Colon (tissue), 2 donors: Measurements from ENCODE around the gene OPCML.

ENCODE experiments used
- FAIRE-seq: peaks from 2 replicates; lab custom pipeline; 2012; peaks lifted over from hg19 to GRCh38; lab: Jason Lieb, UNC
- donor health status: control.
- donor health status: control.

The OPCML gene

DNA sequence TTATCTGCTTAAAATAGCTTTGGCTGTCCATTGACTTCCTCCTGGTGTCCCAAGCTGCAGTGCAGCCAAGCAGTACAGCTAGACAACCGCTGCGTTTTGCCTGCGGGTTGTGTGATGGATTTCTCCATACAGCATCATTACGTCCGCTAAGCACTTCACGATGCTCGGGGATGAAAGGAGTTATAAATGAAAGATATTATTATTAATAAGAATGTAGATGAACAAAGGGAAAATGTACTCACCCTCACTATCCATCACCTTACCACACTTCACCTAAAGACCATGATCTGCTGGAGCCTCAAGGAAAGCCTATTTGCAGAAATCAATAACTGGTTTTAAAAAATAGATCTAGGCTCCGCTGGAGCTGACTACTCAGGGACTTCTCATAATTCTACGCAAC is 509.1 kb downstream of the OPCML start:
- no peak for FAIRE-seq

DNA sequence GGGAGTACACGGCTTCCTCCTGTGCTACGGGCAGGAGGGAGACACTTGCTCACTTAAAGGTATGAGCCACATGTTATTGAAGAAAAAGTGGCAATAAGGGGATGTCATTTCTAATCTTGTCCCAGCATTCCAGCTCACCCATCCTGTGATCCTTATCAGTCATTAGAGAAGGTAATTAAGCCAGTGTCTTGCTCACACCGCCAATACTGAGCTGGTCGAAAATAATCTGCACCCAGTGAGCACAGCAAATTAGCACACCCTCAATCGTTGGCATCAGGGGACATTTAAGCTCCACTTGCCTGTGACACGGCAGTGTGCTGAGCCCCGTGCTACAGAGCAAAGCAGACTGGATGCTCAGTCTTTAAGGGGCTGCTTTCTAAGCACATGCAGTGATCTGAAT is 510.7 kb downstream of the OPCML start:
- no peak for FAIRE-seq

DNA sequence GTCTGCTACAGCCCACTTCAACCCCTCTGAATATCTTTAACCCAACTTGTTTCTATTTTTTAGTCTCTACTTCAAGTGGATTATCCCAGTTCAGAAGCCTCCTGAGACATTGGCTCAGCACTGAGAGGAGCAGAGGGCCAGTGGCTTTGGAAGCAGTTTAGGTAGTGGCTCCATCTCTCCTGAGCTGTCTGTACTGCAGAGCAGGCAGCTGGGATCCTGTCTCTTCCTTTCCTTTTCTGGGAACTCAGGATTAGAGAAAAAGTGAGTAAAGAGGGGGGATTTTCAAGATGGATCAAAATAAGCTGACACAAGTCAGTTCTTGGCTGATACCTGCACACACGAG is 512.0 kb downstream of the OPCML start:
- no peak for FAIRE-seq

DNA sequence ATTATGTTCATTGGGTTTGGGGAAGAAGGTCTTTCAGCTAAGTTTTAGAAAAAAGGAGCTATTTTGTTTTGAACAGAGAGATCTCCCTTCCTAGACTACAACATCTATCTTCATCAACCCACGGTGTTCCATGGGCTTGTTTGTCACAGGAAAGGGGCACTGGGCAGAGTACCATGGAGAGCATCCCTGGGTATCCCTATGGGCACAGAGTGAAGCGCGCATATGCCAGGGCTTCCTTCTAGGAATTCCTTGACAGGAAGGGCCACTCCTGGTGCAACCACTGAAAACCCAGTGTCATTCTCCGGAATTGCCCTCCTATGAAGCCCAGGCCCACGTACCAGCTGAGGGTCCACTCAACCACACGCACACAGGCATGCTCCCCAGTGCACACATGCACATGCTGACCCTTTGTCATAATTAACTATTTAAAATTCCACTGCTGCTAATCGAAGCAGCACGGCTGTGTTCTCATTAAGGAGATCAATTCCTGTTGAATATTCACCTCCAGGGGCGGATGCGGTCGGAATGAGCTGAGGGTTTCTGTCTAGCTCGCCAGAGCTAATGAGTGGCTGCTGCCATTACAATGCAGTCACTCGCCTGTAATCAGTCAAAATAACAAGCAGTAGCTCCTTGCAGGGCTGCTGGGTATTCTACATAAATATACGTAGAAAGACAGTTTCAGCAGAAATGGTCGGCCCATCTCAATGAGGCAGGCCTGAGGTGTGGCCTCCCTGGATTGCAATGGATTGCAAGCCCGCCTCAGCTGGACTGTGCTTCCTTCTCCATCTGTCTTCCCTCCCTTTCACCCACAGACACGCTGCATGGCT is 512.5 kb downstream of the OPCML start:
- FAIRE-seq = no peak

DNA sequence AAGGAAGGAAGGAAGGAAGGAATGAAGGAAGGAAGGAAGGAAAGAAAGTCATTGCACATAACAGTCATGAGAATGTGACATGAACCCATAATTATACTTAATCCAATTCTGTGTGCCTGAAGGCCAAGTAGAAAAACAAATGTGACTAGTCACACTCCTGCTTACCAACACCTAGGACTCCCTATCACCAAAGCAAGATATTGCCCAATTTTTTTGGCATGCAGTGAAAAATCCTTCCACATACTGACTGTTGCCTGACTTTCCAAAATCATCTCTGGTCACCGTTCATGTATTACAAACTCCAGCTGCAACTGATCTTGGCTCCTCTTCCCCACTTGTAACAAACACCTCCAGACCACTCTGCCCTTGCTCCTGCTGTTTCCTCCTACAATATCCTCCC is 516.8 kb downstream of the OPCML start:
- FAIRE-seq = no peak

DNA sequence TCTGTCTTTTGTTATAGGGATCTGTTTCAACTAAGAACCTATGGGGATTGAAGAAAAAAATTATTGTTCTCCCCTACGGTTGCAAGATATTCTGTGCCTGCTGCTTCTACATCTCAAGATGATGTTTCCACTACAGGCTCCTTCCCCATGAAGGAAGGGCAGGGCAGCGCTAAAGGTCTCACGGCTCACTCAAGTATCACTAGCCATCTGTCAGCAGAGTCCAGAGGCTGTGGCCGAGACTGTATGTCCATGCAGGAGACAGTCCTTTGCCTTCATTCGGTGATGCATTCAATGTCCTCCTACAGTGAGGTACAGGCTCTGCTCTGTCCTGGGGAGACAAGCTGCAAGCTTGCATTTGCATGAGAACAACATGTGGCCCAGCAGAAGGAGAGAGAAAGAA is 518.0 kb downstream of the OPCML start:
- no peak for FAIRE-seq

DNA sequence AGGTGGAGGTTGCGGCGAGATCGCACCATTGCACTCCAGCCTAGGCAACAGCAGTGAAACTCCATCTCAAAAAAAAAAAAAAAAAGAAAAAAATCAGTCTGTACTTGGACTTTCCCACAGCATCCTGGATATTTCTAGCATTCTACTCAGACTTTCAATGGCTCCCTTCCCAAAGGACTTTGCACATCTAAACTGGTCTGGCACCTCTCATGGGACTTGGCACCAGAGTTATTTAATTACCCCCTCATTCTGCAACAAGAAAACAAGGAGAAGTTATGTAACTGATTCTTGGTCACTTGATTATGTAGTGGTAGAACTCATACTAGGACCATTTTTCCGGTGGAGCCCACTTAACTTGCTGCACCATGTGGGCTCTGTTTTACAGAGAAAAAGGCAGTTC is 519.5 kb downstream of the OPCML start:
- no peak for FAIRE-seq

DNA sequence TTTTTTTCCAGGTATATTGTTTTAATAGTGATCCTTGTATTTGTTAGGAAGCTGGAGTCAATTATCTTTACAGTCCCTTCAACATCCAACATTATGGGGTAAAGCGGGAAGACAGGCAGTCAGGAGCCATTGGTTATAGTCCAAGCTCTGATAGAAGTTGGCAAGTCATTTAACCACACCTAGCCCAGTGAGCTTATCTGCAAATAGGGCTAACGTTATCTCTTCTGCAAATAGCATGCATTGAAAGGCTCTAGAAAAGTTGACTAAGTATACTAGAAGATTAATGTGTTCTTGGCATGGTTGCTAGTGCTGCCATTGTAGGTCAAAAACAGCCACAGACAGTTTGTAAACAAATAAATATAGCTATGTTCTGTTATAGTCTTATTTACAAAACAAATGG is 520.7 kb downstream of the OPCML start:
- no peak for FAIRE-seq

DNA sequence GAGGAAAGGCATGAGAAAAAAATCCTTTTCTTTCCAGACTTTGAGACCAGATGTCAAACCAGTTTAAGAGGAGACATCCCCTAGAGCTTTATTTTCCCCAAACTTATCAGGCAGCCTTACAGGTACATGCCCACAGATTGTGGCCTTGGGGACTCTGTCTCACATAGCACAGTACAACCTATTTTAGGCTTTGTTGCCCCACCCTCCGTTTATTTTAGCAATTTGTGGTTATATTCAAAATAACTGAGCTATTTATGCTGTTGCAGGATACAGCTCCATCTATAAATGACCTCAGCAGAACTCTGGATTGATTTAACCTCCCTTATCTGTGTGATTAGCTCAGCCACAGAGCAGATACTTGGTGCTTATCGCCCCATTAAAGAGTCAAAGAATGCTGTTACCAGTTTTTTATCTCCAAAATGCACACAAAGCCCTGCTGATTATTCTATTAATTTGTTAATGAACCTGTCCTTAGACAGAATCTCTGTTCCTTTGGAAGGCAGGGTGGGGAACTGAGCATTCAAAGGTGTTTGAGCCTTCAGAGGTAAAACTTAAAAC is 525.2 kb downstream of the OPCML start:
- no peak for FAIRE-seq

DNA sequence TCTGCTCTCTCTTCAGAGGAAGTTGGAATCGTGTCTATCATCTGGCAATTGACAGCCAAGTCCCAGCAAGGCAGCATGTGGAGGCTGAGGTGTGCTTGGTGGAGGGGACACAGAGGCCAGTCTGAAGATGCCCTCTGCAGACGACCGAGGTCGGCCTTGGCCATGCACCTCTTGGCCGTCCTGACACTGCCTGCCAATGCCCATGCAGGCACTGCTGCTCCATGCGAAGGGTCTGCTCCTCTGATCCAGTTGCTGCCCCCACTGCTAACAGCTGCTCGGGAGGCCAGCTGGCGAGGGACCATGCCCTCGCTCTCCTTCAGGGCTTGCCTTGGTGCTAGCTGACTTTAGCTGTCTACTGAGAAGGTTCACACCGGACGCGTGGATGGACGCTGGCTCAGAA is 527.9 kb downstream of the OPCML start:
- FAIRE-seq = no peak

DNA sequence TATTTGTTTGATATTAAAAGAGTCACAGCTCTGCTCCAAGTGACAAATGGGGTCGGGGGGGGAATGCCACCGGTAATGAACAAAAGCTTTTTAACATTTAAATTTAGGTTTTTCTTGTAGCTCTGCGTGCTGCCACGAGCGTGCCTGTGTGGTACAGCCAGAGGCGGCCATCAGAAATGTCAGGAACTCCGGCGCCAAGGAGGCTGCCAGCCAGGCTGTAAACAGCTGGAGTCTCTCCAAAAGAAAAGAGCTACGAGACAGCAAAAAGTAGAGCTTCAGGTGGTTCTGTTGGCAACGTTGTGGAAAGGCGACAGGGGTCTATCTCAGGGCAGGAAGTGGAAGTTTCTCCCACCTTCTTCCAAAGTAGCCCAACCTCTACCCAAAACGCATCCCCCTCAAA is 532.8 kb downstream of the OPCML start:
- FAIRE-seq = no peak

DNA sequence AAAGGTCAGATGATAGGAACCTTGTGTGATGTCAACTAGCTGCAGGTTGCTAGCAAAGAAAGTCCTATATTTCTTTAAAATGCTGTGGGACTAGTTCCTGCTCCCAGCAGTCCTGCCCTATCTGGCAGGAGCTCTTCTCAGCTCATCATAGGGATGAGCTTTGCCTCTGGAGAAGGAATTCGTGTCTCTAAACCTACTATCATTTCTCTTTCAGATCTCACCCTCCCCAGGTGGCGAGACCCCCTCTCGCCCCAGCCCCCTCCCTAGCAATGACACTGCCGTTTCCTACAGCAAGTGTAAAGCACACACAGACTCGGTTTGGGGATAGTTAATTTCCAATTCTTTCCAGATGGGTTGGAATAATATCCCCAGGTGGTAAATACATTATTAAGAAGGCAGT is 533.3 kb downstream of the OPCML start:
- FAIRE-seq = no peak

DNA sequence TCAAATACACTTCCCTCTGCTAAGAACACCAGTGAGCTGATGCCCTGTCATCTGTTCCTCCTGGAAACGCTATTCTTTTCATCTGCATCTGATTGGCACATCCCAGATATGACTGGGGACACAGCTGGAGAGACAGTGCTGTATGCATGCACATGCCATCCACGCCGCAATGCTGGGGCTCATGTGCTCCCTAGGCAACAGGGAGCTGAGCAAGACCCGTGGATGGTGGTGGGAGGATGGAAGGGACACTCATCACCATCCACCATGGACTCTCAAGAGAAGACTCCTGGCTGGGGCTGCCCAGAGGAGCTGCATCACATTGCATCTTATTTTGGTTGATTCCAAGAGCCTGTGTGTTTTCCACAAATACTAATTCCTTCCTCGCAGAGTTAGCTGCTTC is 534.9 kb downstream of the OPCML start:
- FAIRE-seq = no peak

DNA sequence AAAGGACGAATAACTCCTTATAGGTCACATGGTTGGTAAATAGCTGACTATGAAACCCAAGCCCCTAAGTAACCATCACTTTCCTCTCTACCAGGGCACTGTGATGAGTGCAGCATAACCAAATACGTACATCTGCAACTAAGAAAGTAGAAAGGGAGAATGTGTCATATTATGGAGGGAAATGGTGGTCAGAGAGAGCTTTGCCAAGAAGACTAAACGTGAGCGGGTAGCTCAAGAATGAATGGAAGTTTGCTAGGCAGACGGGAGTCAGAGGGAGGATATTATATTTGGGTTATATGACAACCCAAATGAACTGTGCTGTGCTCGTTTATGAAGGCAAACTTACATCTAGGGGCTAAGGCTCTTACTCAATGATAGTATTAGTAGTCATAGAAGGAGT is 537.3 kb downstream of the OPCML start:
- FAIRE-seq = no peak

DNA sequence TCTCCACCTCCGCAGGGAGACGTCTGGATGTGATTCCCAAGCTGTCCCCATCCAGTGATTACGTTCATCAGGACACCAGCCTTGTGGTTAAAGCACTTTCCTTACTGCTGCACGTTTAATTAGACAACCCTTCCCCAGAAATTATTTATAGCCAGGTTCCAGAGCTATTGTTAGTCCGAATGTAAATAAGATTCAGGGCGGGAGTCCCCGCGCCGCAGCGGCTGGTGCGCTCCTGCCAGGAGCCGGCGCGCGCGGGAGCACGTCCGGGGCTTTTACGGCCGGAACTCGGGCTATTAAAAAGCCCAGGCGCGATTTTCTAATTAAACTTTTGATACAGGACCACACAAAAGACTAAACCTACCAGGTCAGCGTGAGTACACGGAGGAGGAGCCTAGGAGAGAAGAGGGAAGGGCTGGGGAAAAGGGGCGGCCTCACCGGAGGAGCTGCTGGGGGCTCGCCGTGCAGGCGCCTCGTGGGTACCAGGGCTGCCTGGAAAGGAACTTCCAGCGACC is 538.3 kb downstream of the OPCML start:
- FAIRE-seq = no peak

DNA sequence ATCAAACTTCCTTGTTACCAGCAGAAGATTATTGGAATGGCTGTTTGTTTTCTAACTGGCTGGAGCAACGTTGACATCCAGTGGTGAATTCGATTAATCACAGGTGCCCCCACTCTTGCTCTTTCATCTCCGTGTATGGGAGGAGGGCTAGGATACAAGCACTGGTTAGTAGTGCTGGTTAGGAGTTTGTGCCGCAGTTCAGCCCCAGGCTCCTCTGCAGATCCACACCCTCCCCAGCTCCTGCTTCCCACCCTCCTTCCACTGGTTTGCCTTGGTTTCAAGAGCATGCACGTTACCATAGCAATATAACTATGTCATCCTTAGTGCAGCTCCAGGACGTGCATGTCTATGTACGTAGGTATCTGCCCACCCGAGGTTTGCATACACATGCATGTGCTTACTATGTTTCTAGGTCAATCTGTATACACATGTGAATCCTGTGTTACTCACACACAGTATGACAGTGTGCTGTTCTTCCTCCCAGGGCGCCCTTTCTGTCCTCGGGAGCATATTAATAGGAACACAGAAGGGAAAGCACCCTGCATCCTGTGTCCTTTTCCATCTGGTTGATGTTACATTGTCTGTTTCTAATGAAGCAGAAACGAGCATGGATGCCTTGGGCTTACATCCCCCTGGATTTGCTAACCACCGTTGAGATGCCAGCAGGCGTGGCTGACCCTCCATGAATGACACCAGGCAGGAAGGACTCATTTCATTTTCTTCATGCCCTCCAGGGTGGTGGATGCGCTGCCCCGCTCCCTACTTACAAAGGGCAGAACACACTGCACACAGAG is 539.3 kb downstream of the OPCML start:
- FAIRE-seq = no peak

DNA sequence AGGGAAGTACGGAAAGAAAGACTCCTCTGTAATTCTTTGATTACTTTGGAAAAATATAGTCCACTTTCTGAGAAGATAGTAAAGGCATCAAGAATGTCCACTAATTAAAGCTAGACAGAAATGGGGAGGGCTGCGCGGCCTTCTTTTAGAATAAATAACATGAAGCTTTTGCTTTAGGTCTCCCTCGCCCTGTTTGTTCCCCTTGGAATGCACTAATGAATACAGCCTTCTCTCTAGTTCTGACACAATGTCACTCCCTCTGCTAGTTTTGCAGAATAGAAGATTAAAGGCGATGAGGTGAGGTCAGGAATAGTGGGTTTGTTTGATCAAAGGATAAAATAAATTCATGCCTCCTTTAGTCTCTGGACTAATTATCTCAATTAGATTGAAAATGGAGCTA is 543.9 kb downstream of the OPCML start:
- no peak for FAIRE-seq

DNA sequence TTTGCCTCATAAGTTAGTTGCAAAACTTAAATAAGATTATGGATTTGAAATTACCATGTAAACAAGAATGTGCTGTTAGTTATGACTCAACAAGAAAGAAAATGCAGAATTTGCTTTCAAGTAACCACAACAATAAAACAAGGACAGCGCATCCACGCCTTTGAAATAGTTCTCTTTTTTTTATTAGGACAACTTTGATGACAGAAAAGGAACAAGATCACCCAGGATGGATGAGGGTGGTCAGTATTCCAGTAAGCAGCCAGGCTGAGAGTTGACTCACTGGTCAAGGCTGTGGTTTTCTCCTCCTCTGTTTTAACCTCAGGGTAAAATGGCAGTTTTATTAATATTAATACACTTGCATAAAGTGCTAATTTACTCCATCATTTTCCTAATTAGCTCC is 544.4 kb downstream of the OPCML start:
- no peak for FAIRE-seq

DNA sequence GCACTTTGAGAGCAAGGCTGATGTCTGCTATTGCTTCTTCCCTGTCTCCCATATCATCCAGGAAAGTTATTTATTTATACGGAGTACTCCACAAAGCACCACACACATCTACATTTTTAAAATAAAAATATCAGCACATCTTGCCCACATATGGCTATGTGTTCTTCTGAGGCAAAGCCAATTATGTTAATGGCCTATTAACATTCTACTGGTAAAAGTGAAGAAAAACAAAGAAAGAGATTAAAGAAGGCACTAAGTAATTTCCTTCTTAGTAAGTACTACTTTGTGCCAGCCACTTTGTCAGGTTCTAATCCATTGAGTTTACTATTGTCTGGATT is 548.7 kb downstream of the OPCML start:
- no peak for FAIRE-seq

DNA sequence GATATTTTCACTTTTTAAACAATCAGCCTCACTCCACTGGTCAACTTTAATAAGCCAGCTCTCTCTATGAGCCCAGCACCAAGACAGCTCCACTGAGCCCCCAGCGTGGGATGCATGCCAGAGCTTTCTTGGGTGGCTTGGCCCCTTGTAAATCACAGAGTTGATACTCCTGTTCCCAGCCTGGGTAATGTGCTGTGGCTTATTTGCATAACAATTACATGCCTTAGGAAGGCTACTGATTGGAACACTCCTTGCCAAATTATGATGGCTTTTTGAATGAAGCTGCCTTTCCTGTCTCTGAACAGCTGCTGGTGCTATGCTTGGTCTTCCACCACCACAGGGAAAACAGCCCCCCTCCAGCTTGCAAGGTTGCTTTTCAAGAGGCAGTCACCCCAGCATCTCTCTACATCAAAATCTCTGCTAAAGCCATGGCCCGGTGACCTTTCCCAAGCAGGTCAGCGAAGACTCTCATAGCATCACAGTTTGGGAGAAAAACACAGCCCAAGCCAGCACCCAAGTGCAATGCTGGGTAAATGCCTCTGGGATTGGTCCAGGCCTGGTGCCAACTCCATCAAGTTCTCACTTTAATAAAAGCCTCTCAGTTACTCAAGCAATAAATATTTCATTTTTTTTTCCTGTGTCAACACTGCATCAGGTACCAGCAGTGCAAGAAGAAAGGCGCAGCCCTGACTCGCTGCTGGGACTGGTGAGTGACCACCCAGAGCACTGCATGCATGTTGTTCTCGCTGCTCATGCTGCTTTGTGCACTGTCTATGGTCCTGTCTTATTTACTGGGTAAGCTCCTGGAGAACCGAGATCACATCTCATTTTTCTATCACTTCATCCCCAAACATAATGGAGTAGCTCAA is 549.3 kb downstream of the OPCML start:
- FAIRE-seq = no peak

DNA sequence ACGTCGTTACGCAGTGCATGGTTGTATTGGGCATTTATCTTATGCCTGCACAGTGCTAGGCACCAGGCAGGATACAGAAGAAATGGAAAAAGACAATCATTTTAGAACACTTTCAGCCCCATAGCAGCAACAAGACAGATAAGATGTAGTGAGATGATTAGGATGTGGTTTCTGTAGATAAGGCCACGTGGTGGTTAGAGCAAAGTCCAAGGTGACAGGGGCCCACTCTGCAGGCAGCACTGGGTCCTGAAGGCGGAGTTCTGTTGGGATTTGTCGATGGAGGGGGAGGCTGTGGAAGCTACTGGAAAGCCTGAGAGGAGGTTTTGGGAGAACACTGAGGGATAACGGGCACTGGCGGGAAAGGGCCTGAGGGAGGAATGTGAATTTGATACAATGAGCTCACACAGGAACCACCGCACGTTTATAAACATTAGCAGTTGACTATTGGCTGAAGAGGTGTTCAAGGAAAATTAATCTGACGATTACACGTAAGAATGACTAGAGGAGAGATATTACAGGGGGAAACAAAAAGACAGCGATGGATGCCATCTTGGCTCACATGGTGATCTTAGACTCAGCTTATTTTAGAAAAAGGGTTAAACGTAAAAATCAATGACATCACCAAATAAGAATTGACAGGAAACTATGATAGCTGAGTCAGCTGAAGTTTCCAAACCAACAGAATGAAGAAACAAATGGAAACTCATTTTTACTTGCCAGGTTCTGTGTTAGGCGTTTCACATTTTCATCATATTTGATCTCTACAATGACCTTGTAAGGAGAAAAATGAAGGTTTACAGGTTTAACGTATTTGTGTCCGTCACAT is 551.0 kb downstream of the OPCML start:
- FAIRE-seq = no peak

DNA sequence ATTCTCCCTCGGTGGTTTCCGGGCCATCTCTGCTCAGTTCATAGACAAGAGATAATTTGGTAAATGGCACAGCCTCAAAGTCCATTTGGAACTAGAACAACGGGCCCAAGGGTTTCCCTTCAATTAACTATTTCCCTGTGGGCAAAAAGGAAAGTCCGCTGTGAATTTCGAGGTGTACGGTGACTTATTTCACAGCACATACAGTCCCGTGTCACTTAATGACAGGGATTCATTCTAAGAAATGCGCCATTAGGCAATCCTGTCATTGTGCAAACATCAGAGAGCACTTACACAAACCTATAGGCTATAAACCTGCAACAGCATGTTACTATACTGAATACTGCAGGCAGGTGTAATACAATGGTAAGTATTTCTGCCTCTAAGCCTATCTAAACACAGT is 551.6 kb downstream of the OPCML start:
- no peak for FAIRE-seq
